ENCODE results near the gene CBX7.

CBX7 gene

DNA sequence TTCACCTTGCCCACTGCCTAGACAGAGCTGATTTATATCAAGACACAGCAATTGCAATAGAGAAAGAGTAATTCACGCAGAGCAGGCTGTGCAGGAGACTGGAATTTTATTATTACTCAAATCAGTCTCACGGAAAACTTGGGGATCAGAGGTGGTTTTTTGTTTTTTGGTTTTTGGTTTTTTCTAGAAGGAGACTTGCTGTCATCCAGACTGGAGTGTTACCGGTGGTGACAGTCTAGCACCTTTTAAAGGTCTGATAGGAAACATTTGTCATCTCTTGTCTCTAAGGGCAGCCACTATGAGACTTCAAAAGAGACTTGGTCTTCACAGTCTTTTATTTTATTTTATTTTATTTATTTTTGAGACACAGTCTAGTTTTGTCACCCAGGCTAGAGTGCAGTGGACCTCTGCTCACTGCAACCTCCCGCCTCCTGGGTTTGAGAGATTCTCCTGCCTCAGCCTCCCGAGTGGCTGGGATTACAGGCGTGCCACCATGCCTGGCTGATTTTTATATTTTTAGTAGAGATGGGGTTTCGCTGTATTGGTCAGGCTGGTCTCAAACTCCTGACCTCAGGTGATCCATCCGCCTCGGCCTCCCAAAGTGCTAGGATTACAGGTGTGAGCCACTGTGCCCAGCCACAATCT lies 36.4 kb downstream of the CBX7 start:
- peaks cover 55% of the 10 kb centered on the region for H3K4me1 ChIP-seq (ENCODE audit: low read length)
- H3K4me3 ChIP-seq (ENCODE audit: low read length) = no peak overlapping the region
- H3K36me3 ChIP-seq (replicated peaks; ENCODE audit: low read depth, low read length) = no peaks in the 10 kb centered on the region
- 0 out of 2 replicates have a peak overlapping the region, but pooled peaks have one; percentile 12 for H3K9ac ChIP-seq (ENCODE audit: low read length)
- TF ChIP-seq CTCF (IDR thresholded peaks at IDR 0.05; ENCODE audit: low read depth, low read length) (no peak), EZH2phosphoT487 (IDR thresholded peaks at IDR 0.05; ENCODE audit: low read depth) (no peak)
- H3K27ac ChIP-seq (ENCODE audit: low read length) = no peak overlapping the region
- peaks cover 17% of the 10 kb centered on the region for H3K27me3 ChIP-seq (ENCODE audit: low read depth, low read length)
- no peaks in the 10 kb centered on the region for H3K79me2 ChIP-seq (ENCODE audit: low read length)
- H2AFZ ChIP-seq (ENCODE audit: low read depth, low read length) = no peak overlapping the region
- H4K20me1 ChIP-seq (ENCODE audit: insufficient read depth, low read length) = no peaks in the 10 kb centered on the region
- H3K4me2 ChIP-seq (ENCODE audit: low read length) = peak overlapping the region; percentile 64
- 0 out of 2 replicates have a peak, but pooled peaks cover 2% of the 10 kb centered on the region for H3K9me3 ChIP-seq (ENCODE audit: insufficient read depth, low read length)

- Histone ChIP-seq H3K4me3 (ENCODE audit: low read length) (peak overlapping the region; percentile 56), H3K27me3 (ENCODE audit: low read depth, low read length) (peaks cover 17% of the 10 kb centered on the region), H3K4me2 (ENCODE audit: low read length) (peak overlapping the region; percentile 64), H2AFZ (ENCODE audit: low read depth, low read length) (no peak overlapping the region), H3K4me1 (ENCODE audit: low read length) (peaks cover 60% of the 10 kb centered on the region), H4K20me1 (ENCODE audit: insufficient read depth, low read length) (no peaks in the 10 kb centered on the region), H3K9me3 (ENCODE audit: insufficient read depth, low read length) (0 out of 2 replicates have a peak, but pooled peaks cover 2% of the 10 kb centered on the region), H3K79me2 (ENCODE audit: low read length) (no peaks in the 10 kb centered on the region), H3K27ac (ENCODE audit: low read length) (no peak overlapping the region), H3K36me3 (replicated peaks; ENCODE audit: low read depth, low read length) (no peaks in the 10 kb centered on the region), H3K9ac (ENCODE audit: low read length) (peak overlapping the region; percentile 12; the same call in 1 of the 2 replicates)
- TF ChIP-seq EZH2phosphoT487 (IDR thresholded peaks at IDR 0.05; ENCODE audit: low read depth) = no peak
- TF ChIP-seq CTCF (IDR thresholded peaks at IDR 0.05; ENCODE audit: low read depth, low read length) = no peak
Observed at GRCh38 chr22:39115570-39115969, 36.9 kb downstream of the CBX7 start.

DNA sequence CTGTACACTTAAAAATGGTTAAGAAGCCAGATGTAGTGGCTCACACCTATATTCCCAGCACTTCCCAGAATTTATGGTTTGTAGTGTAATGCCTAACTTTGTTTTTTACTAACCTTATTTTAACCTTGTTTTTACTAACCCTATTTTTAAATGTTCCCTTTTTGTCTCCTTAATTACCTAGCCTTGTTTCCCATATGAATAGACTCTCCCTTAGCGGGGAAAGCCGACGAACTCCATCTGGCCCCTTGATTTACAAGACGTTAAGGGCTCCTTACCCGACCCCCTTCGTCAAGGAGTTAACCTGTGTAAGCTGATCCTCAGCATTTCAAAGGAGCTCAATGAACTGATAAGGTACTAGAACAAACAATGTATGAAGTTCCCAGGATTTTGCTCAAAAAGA lies 38.4 kb downstream of the CBX7 start:
- Histone ChIP-seq H4K20me1 (ENCODE audit: insufficient read depth, low read length) (no peaks in the 10 kb centered on the region), H3K4me1 (ENCODE audit: low read length) (peaks cover 61% of the 10 kb centered on the region), H3K4me2 (ENCODE audit: low read length) (peak overlapping the region; percentile 64; the same call in 1 of the 2 replicates), H3K9me3 (ENCODE audit: insufficient read depth, low read length) (0 out of 2 replicates have a peak, but pooled peaks cover 2% of the 10 kb centered on the region), H3K4me3 (ENCODE audit: low read length) (no peak overlapping the region), H3K79me2 (ENCODE audit: low read length) (no peaks in the 10 kb centered on the region), H3K27ac (ENCODE audit: low read length) (no peak overlapping the region), H3K36me3 (replicated peaks; ENCODE audit: low read depth, low read length) (no peaks in the 10 kb centered on the region), H3K9ac (ENCODE audit: low read length) (no peak overlapping the region), H2AFZ (ENCODE audit: low read depth, low read length) (no peak overlapping the region), H3K27me3 (ENCODE audit: low read depth, low read length) (peaks cover 17% of the 10 kb centered on the region)
- TF ChIP-seq CTCF (IDR thresholded peaks at IDR 0.05; ENCODE audit: low read depth, low read length) (no peak), EZH2phosphoT487 (IDR thresholded peaks at IDR 0.05; ENCODE audit: low read depth) (no peak)

DNA sequence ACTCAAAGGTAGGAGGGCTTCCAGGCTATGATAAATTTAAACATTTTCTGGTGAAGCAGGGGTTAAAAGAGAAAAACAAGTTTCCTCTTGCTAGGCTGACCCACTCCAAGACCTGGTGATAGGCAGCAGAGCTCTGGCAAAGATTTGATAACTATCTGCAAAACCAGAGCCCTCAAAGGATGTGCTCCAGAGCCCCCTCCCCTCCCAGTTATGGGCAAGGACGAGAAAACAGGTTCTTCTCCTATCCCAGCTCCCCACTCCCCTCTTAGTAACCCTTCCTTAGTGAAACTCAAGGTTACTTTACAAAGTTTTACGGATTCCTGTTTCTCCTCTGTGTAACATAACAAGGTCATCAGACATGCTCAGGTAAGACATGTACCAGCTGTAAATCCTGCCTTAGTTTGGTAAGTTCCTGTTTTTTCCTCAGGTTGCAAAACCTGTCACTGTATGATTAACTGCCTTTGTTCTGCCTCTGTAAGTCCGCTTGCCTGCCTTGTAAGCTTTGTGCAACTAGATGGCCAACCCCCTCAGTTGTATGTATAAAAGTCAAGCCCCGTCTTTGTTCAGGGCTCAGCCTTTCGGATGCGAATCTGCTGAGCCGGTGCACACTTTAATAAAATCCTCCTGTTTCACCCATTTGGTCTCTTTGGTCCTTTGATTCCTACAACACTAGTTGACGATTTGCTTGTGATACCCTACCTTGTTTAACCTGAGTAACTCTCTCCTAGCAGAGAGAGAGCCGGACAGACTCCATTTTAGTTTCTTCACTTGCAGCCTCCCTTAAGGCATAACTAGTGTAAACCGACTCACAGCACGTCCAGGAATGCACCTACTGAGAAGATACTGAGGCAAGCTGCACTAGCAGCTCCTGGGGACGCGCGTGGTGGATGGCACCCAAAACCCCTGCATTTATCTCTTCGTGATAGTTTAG lies 41.6 kb downstream of the CBX7 start:
- H3K27ac ChIP-seq (ENCODE audit: low read length) = no peak overlapping the region
- H3K36me3 ChIP-seq (replicated peaks; ENCODE audit: low read depth, low read length) = no peaks in the 10 kb centered on the region
- H3K4me3 ChIP-seq (ENCODE audit: low read length) = no peak overlapping the region
- no peaks in the 10 kb centered on the region for H4K20me1 ChIP-seq (ENCODE audit: insufficient read depth, low read length)
- peak overlapping the region; percentile 4; the same call in 1 of the 2 replicates for H3K4me2 ChIP-seq (ENCODE audit: low read length)
- 0 out of 2 replicates have a peak, but pooled peaks cover 2% of the 10 kb centered on the region for H3K9me3 ChIP-seq (ENCODE audit: insufficient read depth, low read length)
- no peak overlapping the region for H3K9ac ChIP-seq (ENCODE audit: low read length)
- no peak for TF ChIP-seq EZH2phosphoT487 (IDR thresholded peaks at IDR 0.05; ENCODE audit: low read depth)
- peaks cover 34% of the 10 kb centered on the region for H3K4me1 ChIP-seq (ENCODE audit: low read length)
- peaks cover 10% of the 10 kb centered on the region for H3K27me3 ChIP-seq (ENCODE audit: low read depth, low read length)
- H3K79me2 ChIP-seq (ENCODE audit: low read length) = no peaks in the 10 kb centered on the region
- H2AFZ ChIP-seq (ENCODE audit: low read depth, low read length) = peak overlapping the region; percentile 14; the same call in 1 of the 2 replicates

Data from OCI-LY3 (cell line).